Measurements from ENCODE around the gene RTN4R.

DNA sequence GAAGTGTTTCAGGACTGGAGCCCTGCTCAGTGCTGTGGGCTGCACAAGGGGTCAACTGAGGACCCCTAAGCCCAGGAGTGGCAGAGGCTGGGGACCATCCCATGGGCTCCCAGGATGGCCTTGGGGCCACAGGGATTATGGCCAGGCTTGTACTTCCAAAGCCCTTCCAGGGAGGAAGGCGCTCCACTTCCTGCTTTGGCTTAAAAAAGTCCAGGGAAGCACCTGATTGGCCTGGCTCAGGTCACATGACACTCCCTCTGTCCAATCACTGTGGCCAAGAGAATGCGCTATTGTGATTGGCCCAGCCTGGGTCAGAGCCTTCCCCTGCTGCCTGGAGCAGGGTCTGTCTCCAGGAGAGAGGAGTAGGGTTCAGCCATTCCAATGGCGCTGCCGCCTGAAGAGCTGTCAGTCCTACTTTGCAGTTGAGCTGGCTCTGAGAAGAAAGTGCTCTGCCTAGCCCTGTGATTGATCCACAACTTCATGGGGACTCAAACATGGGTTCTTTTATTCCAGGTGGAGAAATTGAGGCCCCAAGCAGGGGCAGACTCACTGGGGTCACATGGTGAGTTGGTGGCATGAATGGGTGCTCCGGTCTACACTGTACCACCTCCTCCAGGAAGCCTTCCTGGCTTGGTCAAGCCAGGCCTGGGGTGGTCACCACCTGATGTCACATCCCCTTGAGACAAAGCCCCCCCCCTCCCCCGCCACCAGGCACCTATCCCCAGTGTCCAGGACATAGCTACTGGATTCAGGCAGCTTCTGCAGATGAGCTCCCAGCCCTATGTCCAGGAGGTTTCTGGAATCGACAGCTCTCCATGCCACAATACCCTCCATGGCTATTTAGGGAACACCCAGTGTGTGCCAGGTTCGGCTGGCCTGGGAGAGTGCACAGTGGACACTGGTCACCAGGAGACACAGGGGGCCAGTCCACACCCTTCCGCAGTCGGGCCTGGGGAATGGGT lies 48.2 kb downstream of the RTN4R start:
- TF ChIP-seq, protein P1, sequence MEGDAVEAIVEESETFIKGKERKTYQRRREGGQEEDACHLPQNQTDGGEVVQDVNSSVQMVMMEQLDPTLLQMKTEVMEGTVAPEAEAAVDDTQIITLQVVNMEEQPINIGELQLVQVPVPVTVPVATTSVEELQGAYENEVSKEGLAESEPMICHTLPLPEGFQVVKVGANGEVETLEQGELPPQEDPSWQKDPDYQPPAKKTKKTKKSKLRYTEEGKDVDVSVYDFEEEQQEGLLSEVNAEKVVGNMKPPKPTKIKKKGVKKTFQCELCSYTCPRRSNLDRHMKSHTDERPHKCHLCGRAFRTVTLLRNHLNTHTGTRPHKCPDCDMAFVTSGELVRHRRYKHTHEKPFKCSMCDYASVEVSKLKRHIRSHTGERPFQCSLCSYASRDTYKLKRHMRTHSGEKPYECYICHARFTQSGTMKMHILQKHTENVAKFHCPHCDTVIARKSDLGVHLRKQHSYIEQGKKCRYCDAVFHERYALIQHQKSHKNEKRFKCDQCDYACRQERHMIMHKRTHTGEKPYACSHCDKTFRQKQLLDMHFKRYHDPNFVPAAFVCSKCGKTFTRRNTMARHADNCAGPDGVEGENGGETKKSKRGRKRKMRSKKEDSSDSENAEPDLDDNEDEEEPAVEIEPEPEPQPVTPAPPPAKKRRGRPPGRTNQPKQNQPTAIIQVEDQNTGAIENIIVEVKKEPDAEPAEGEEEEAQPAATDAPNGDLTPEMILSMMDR (IDR thresholded peaks at IDR 0.05), result no peak
- TF ChIP-seq POLR2A (IDR thresholded peaks at IDR 0.05), result no peak
